OCI-LY7 (cell line): ENCODE data around the gene DNMT3A.

Source experiments
- EZH2phosphoT487 ChIP-seq: fragments of 200-600 bp; sonication (generic); IDR thresholded peaks from 2 replicates; pipeline ENCODE4 v1.6.1; 2018; ENCODE audit warnings: low read depth, borderline replicate concordance, mild to moderate bottlenecking, mixed run types, antibody characterized with exemption, low read length, moderate library complexity, mixed read lengths
- TF ChIP-seq, protein P1 (sequence below): fragments of 200-600 bp; sonication (generic); conservative IDR thresholded peaks from 2 replicates; pipeline ENCODE4 v1.5.1; 2014; ENCODE audit warnings: mild to moderate bottlenecking, antibody characterized with exemption, low read length, moderate library complexity, mixed read lengths

DNA sequence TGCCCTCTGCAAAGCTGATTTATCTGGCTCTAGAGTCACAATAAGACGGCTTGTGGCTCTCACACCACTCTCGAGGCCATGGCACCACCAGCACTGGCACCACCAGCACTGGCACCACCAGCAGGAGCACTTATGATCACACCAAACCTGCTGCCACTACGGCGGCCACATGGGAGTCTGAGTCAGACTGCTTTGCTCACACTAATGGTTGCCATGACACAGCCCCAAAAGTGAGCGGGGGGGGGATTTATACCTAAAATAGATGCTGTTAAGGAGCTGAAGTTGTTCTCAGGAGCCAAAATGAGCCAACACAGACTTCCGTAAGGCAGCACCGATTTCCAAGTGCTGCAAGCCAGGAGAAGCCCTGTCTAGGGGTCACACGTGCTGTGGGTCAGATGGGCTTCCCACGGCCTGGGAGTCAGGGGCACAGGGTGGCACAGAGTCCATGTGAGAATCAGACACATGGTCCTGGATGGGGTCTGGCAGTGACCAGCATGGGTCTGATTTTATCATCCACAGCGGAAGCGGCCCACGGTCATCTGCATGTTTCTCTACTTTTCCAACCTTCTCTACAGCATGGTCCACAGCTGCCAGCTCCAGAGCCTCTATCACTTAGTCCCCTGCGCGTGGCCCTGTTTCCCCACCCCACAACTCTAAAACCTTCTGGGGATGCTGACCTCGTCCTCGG, 16.7 kb downstream of the DNMT3A start:
- TF ChIP-seq, protein P1, sequence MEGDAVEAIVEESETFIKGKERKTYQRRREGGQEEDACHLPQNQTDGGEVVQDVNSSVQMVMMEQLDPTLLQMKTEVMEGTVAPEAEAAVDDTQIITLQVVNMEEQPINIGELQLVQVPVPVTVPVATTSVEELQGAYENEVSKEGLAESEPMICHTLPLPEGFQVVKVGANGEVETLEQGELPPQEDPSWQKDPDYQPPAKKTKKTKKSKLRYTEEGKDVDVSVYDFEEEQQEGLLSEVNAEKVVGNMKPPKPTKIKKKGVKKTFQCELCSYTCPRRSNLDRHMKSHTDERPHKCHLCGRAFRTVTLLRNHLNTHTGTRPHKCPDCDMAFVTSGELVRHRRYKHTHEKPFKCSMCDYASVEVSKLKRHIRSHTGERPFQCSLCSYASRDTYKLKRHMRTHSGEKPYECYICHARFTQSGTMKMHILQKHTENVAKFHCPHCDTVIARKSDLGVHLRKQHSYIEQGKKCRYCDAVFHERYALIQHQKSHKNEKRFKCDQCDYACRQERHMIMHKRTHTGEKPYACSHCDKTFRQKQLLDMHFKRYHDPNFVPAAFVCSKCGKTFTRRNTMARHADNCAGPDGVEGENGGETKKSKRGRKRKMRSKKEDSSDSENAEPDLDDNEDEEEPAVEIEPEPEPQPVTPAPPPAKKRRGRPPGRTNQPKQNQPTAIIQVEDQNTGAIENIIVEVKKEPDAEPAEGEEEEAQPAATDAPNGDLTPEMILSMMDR = no peak
- TF ChIP-seq EZH2phosphoT487 = no peak
